ENCODE data around the gene PCDHA6. TPM values are rescaled to one million over a fixed set of nuclear protein-coding genes. Genes with fewer than 3 reads are reported as not detected.
"Not testable (repeated sequence)": the region's sequence is repeated elsewhere in the genome, so short reads cannot be mapped to it uniquely, and the experiment has no call there.

PCDHA6 gene
- total RNA-seq, 1 donor from 2014 or later, result 29.8 TPM

DNA sequence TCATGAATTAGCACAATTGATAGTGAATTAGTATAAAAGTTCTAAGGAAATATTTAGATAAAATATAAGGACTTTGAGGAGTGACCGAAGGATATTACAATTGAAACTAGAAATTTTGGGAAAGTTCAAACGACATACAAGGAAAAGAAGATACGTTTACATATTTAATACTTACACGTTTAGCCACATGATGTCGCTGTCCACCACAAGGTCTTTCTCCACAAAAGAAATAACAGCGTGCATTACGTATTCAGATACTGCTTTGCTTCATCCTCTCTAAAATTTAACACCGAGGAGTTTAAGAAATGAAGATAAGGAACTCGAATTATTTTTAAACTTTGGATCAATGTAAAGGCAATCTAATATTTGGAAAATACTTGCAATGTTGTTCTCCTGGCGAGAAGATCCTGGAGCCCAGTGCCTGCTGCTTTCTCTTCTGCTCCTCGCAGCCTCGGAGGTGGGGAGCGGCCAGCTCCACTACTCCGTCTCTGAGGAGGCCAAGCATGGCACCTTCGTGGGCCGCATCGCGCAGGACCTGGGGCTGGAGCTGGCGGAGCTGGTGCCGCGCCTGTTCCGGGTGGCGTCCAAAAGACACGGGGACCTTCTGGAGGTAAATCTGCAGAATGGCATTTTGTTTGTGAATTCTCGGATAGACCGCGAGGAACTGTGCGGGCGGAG, 26.8 kb upstream of the PCDHA6 start, which contains the start of gene PCDHA3:
PCDHA3 (plus strand) TSS at position 242 of the 678 bp plus-strand sequence.
- Mint-ChIP-seq H3K9me3 (ENCODE audit: unreplicated experiment) (peaks cover 22% of the 10 kb centered on the region), H3K4me3 (ENCODE audit: unreplicated experiment) (peak within 1 kb of the TSS; percentile 69), H3K27me3 (ENCODE audit: unreplicated experiment) (no peaks in the 10 kb centered on the region), H3K4me1 (ENCODE audit: low read depth, unreplicated experiment) (peaks cover 4% of the 10 kb centered on the region), H3K36me3 (ENCODE audit: unreplicated experiment) (peaks cover 51% of the 10 kb centered on the region), H3K27ac (ENCODE audit: unreplicated experiment) (peak within 1 kb of the TSS; percentile 59)
- no peak for DNase-seq
- TF ChIP-seq, protein P1, sequence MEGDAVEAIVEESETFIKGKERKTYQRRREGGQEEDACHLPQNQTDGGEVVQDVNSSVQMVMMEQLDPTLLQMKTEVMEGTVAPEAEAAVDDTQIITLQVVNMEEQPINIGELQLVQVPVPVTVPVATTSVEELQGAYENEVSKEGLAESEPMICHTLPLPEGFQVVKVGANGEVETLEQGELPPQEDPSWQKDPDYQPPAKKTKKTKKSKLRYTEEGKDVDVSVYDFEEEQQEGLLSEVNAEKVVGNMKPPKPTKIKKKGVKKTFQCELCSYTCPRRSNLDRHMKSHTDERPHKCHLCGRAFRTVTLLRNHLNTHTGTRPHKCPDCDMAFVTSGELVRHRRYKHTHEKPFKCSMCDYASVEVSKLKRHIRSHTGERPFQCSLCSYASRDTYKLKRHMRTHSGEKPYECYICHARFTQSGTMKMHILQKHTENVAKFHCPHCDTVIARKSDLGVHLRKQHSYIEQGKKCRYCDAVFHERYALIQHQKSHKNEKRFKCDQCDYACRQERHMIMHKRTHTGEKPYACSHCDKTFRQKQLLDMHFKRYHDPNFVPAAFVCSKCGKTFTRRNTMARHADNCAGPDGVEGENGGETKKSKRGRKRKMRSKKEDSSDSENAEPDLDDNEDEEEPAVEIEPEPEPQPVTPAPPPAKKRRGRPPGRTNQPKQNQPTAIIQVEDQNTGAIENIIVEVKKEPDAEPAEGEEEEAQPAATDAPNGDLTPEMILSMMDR (IDR thresholded peaks at IDR 0.05; ENCODE audit: partially characterized antibody, unreplicated experiment), result peak; percentile 16

DNA sequence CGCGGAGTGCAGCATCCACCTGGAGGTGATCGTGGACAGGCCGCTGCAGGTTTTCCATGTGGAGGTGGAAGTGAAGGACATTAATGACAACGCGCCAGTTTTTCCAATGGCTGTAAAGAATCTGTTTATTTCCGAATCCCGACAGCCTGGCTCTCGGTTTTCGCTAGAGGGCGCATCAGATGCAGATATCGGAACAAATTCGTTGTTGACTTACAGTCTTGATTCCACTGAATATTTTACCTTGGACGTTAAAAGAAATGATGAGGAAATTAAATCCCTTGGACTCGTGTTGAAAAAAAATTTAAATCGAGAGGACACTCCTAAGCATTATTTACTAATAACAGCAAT, 26.3 kb upstream of the PCDHA6 start:
- Mint-ChIP-seq H3K36me3 (ENCODE audit: unreplicated experiment) (peaks cover 47% of the 10 kb centered on the region), H3K9me3 (ENCODE audit: unreplicated experiment) (peaks cover 23% of the 10 kb centered on the region), H3K27me3 (ENCODE audit: unreplicated experiment) (no peaks in the 10 kb centered on the region), H3K4me3 (ENCODE audit: unreplicated experiment) (peak overlapping the region; percentile 69), H3K27ac (ENCODE audit: unreplicated experiment) (peak overlapping the region; percentile 59), H3K4me1 (ENCODE audit: low read depth, unreplicated experiment) (peaks cover 5% of the 10 kb centered on the region)
- DNase-seq, result no peak
- TF ChIP-seq, protein P1 (IDR thresholded peaks at IDR 0.05; ENCODE audit: partially characterized antibody, unreplicated experiment), result no peak

DNA sequence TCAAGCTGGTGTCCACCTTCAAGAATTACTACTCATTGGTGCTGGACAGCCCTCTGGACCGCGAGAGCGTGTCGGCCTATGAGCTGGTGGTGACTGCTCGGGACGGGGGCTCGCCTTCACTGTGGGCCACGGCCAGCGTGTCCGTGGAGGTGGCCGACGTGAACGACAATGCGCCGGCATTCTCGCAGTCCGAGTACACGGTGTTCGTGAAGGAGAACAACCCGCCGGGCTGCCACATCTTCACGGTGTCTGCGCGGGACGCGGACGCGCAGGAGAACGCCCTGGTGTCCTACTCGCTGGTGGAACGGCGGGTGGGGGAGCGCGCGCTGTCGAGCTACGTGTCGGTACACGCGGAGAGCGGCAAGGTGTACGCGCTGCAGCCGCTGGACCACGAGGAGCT, 25.4 kb upstream of the PCDHA6 start:
- H3K4me3 Mint-ChIP-seq (ENCODE audit: unreplicated experiment); H3K4me1 Mint-ChIP-seq (ENCODE audit: low read depth, unreplicated experiment); H3K27me3 Mint-ChIP-seq (ENCODE audit: unreplicated experiment); DNase-seq; H3K27ac Mint-ChIP-seq (ENCODE audit: unreplicated experiment): not testable (repeated sequence)
- Mint-ChIP-seq H3K9me3 (ENCODE audit: unreplicated experiment) (peaks cover 28% of the 10 kb centered on the region), H3K36me3 (ENCODE audit: unreplicated experiment) (peaks cover 45% of the 10 kb centered on the region)

DNA sequence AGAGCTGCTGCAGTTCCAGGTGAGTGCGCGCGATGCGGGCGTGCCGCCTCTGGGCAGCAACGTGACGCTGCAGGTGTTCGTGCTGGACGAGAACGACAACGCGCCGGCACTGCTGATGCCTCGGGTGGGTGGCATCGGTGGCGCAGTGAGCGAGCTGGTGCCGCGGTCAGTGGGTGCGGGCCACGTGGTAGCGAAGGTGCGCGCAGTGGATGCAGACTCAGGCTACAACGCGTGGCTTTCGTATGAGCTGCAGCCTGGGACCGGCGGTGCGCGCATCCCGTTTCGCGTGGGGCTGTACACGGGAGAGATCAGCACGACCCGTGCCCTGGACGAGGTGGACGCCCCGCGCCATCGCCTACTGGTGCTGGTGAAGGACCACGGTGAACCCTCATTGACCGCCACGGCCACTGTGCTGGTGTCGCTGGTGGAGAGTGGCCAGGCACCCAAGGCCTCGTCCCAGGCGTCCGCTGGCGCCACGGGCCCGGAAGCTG, 24.9 kb upstream of the PCDHA6 start:
- no peak overlapping the region for H3K27ac Mint-ChIP-seq (ENCODE audit: unreplicated experiment)
- DNase-seq, result no peak
- TF ChIP-seq, protein P1 (IDR thresholded peaks at IDR 0.05; ENCODE audit: partially characterized antibody, unreplicated experiment), result no peak
- H3K27me3 Mint-ChIP-seq (ENCODE audit: unreplicated experiment), result no peaks in the 10 kb centered on the region
- peaks cover 5% of the 10 kb centered on the region for H3K4me1 Mint-ChIP-seq (ENCODE audit: low read depth, unreplicated experiment)
- H3K9me3 Mint-ChIP-seq (ENCODE audit: unreplicated experiment), result peaks cover 32% of the 10 kb centered on the region
- peaks cover 47% of the 10 kb centered on the region for H3K36me3 Mint-ChIP-seq (ENCODE audit: unreplicated experiment)
- H3K4me3 Mint-ChIP-seq (ENCODE audit: unreplicated experiment), result no peak overlapping the region

DNA sequence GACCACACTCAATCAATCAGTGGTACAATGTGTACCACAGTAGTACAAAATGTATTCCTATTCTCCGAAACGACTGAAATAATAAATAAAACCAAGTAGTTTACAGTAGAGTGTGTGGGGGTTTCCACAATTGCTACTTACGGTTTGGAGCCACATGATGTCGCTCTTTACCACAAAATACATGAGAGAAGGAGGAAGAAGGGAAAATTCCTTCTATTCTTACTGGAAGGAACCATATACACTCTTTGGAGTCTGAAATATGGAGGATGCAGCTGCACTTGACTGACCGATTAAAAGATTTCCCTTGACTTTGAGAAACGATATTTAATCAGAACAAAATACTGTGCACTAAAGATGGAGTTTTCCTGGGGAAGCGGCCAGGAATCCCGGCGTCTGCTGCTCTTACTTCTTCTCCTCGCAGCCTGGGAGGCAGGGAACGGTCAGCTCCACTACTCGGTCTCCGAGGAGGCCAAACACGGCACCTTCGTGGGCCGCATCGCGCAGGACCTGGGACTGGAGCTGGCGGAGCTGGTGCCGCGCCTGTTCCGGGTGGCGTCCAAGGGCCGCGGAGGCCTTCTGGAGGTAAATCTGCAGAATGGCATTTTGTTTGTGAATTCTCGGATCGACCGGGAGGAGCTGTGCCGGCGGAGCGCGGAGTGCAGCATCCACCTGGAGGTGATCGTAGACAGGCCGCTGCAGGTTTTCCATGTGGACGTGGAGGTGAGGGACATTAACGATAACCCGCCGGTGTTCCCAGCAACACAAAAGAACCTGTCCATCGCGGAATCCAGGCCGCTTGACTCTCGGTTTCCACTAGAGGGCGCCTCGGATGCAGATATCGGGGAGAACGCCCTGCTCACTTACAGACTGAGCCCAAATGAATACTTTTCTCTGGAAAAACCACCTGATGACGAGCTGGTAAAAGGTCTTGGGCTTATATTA, 20.7 kb upstream of the PCDHA6 start, which contains the start of gene PCDHA4:
PCDHA4 (plus strand) TSS at position 235 of the 942 bp plus-strand sequence.
- peak; percentile 88 for DNase-seq
- Mint-ChIP-seq H3K27ac (ENCODE audit: unreplicated experiment) (peak within 1 kb of the TSS; percentile 98), H3K9me3 (ENCODE audit: unreplicated experiment) (peaks cover 29% of the 10 kb centered on the region), H3K4me3 (ENCODE audit: unreplicated experiment) (peak within 1 kb of the TSS; percentile 92), H3K4me1 (ENCODE audit: low read depth, unreplicated experiment) (peaks cover 5% of the 10 kb centered on the region), H3K36me3 (ENCODE audit: unreplicated experiment) (peaks cover 55% of the 10 kb centered on the region), H3K27me3 (ENCODE audit: unreplicated experiment) (no peaks in the 10 kb centered on the region)
- TF ChIP-seq, protein P1 (IDR thresholded peaks at IDR 0.05; ENCODE audit: partially characterized antibody, unreplicated experiment), result peak; percentile 80

DNA sequence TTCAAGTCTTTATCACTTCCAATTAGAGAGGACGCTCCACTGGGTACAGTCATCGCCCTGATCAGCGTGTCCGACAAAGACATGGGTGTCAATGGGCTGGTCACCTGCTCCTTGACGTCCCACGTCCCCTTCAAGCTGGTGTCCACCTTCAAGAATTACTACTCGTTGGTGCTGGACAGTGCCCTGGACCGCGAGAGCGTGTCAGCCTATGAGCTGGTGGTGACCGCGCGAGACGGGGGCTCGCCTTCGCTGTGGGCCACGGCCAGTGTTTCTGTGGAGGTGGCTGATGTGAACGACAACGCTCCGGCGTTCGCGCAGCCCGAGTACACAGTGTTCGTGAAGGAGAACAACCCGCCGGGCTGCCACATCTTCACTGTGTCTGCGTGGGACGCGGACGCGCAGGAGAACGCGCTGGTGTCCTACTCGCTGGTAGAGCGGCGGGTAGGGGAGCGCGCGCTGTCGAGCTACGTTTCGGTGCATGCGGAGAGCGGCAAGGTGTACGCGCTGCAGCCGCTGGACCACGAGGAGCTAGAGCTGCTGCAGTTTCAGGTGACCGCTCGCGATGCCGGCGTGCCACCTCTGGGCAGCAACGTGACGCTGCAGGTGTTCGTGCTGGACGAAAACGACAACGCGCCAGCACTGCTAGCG, 19.4 kb upstream of the PCDHA6 start:
- Mint-ChIP-seq H3K4me3 (ENCODE audit: unreplicated experiment) (peak overlapping the region; percentile 92), H3K9me3 (ENCODE audit: unreplicated experiment) (peaks cover 27% of the 10 kb centered on the region), H3K36me3 (ENCODE audit: unreplicated experiment) (peaks cover 53% of the 10 kb centered on the region)
- not testable (repeated sequence) for DNase-seq; H3K4me1 Mint-ChIP-seq (ENCODE audit: low read depth, unreplicated experiment); H3K27ac Mint-ChIP-seq (ENCODE audit: unreplicated experiment); H3K27me3 Mint-ChIP-seq (ENCODE audit: unreplicated experiment)
